GM18526 (cell line): ENCODE measurements around the gene ARMCX6.

ENCODE experiments used
- POLR2A ChIP-seq: IDR thresholded peaks from 3 replicates; pipeline ENCODE4 v1.6.1; 2011; ENCODE audit not compliant: insufficient read length; ENCODE audit errors: extremely low read depth

Gene ARMCX6

DNA sequence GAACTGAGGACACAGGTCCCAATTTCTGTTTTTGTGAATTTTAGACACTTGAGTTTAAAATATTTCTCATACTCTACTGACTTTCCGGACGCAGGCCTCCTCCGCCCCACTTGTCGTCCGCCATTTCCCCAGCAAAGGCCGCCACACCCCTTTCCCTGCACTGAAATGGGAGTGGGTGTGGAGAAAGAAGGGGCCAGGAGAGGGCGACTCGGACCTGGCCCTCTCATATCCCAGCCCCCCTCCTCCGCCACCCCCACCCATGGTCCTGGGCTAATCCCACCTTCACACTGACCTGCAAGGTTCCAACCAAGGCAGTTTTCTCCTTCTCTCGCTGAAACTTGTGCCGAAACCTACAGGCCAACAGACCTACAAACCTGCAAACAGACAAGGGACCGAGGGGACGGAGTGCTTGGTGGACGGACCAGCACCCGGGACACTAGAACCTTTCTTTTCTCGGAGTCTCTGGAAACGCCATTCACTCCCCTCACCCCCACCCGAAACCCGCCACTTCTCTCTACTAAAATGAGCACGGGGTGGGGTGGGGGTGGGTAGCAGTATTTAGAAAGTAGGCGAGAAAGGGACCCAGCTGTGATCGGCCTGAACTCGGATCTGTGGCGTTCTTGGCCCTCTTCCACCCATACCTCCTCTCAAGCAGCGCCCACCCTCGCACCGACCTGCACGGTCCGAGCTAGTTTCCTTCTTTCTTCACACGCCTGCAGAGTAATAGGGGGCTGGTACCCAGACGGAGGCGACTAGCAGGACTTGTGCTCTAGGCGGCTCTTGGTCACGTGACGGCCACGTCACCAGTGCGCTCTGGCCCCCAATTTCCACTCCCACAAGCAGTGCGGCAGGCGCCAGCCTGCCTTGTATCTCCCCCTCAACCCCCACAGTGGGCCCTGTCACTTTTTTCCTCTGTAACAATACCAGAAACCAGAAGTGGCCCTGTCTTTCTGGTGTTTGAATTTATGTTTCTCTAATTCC, at the start of gene ARMCX6:
Gene ARMCX6, minus strand, starts transcription at position 790 of the 981 bp plus-strand sequence. CDS start 1,380 bp downstream, outside the sequence.
- TF ChIP-seq POLR2A: peak; percentile 52

GRCh38 chrX:101659601-101660063, 41.8 kb upstream of the ARMCX6 start, which contains the start of gene ARMCX2:
Gene ARMCX2, minus strand, starts transcription at chrX:101659850. Its CDS starts 2,262 bp downstream, at chrX:101657588.
- peak; percentile 69 for TF ChIP-seq POLR2A

GRCh38 chrX:101658661-101659491, 41.1 kb upstream of the ARMCX6 start:
- no peak for TF ChIP-seq POLR2A

- no peak for TF ChIP-seq POLR2A
Measured at GRCh38 chrX:101657495-101657894, 39.7 kb upstream of the ARMCX6 start.

DNA sequence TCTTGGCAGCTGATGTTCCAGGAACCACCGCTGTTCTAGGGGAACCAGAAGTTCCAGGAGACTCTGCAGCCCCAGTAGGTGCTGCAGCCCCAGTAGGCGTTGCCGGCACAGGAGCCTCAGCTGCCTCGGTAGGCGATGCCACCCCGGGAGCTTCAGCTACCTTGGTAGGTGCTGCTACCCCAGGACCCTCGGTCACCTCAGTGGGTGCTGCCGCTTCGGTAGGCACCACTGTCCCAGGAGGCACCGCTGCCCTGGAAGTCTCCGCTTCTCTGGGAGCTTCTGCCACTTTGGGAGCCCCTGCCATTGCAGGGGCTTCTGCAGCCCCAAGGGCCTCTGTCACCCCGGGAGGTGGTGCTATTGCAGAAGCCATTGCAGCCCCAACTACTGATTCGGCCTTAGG, 39.0 kb upstream of the ARMCX6 start:
- no peak for TF ChIP-seq POLR2A

DNA sequence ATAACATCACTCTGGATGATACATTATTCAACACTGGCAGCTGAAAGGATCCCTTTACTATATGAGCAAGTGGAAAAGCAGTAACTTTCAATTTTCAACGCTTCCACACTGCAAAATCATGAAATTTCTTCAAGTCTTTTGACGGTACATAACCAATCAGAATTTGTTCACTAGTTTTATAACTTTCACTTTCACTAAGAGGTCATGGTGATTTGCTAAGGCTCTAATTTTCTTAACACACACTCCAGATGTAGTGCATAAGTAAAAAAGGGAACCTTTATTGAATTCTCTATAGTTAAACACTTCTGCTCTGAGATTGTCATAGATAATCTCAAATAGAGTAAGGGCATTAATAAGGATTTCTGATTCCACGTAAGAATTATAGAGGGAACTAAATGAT, 37.7 kb upstream of the ARMCX6 start:
- TF ChIP-seq POLR2A: no peak

DNA sequence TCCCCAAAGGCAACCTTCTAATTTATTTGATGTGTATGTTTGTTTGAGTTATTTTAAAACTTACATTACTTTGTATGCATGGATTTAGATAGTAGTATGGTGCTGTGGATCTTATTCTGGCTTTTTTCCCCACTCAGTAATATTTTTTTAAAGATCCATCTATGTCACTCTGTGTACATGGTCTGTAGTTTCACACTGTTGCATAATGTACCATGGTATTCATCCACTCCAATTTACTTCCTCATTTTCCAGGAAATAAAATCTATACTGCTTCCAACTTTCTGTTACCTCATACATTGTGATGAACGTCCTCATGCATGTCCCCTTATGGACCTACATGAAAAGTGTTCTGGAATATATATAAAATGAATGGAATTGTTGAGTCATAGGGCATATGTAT, 24.3 kb upstream of the ARMCX6 start:
- no peak for TF ChIP-seq POLR2A

GRCh38 chrX:101639583-101639982, 21.8 kb upstream of the ARMCX6 start:
- TF ChIP-seq POLR2A: no peak

GRCh38 chrX:101619364-101619763, 1.6 kb upstream of the ARMCX6 start:
- no peak for TF ChIP-seq POLR2A

DNA sequence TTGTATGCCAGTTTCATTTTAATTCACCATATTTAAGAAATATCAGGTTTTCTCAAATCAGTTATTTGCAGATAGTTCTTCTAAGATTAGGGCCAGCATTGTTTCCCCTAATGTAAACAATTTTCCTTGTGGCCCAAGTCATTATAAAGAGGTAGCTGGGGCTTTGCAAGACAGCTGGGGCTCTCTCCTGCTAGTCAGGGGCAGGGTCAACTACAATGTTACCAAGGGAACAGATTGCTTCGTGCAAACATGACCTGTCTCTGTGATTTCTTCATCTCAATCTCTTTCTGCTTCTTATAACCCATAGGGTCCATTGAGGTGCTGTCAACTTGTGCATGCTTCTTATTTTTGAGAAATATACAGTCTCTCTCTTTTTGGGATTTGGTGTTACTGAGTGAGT, 12.1 kb downstream of the ARMCX6 start:
- TF ChIP-seq POLR2A: no peak

DNA sequence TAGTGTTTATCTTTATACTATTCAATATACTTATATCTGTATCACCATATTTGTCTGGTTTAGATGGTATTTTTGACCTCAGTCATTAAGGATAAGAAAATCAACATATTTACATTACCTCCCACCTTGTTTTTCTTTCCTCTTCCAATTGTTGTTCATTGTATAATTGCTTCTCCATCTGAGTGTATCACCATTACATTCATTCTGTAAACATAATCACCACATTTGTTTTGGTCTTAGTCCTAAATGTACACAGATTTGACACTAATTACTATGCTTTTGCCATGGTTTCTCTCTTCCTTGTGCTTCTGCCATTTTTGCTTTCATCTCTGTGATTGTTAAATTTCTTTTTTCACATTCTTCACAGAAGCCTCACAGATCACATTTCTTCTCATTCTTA, 12.7 kb downstream of the ARMCX6 start:
- TF ChIP-seq POLR2A: no peak

GRCh38 chrX:101602077-101602476, 15.7 kb downstream of the ARMCX6 start:
- no peak for TF ChIP-seq POLR2A

DNA sequence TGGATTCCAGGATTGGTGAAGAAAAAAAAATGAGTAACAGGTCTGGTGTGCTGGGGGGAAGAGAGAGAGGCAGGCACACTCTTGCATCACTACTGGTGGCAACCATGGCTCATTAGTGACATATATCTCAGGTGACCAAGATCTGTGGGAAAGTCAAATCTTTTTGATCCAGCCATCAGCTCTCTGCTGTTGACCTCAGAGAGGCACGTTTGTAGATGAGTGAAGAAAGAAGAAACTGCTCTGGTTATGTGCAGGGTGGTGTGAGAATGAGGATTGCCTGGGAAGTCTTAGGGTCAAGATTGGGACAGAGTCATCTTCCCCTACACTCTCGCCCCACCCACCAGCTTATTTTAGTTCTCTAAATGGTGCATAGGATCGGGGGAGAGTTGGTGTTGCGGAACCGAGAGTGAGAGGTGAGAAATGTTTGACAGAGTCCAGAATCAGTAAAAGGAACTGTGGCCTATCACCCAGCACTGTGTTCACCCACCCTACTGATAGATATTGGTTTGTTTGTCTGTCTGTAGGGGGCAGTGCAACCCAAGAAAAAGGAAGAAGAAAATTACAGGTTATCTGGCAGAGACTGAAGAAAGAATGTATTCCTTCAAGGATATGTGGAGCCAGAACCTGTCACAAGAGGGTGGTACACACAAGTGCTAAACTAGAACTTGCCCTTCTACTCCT, 21.9 kb downstream of the ARMCX6 start:
- TF ChIP-seq POLR2A: no peak
